ENCODE measurements around the gene JOSD2. TPM values are rescaled to one million over a fixed set of nuclear protein-coding genes. Genes with fewer than 3 reads are reported as not detected.

The JOSD2 gene
- total RNA-seq, 1 experiment from 2014 or later, result 40.9 TPM

DNA sequence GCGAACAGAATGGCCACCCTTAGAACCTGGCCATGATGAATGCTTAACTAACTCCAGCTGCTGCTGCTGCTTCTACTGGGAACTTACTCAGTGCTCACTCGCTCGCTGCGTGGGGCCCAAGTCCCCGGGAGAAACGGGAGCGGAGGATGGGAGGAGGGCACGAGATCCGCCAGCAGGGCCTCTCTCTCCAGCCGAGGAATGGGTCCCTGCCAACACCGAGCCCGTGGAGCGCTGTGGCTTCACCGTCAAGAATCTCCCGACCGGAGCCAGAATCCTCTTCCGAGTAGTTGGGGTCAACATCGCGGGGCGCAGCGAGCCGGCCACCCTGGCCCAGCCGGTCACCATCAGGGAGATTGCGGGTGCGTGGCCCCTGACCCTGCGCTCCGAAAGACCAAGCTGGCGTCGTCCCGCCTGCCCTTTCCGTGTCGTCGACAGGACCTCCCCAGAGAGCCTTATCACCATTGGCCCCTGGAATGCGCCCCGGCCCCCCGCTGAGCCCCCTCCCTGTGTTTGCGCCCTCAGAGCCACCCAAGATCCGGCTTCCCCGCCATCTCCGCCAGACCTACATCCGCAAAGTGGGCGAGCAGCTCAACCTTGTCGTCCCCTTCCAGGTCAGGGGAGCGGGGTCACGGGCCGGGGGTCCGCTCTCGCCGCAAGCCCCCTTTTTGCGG, 52.5 kb downstream of the JOSD2 start:
- Histone ChIP-seq H4K20me1 (ENCODE audit: insufficient read depth) (no peaks in the 10 kb centered on the region), H3K9me3 (ENCODE audit: control insufficient read depth in 1 of 2, insufficient read depth in 1 of 2, low read depth in 1 of 2, low read length in 2 of 2) (no peaks in the 10 kb centered on the region), H3K9me2 (ENCODE audit: insufficient read depth) (no peaks in the 10 kb centered on the region), H3K79me2 (ENCODE audit: insufficient read depth, low read length) (no peaks in the 10 kb centered on the region), H2AFZ (ENCODE audit: low read depth, low read length, poor library complexity, severe bottlenecking) (no peak overlapping the region), H3K4me1 (ENCODE audit: control insufficient read depth in 1 of 2, insufficient read depth in 2 of 2, low read length in 2 of 2) (peaks cover 7 to 26% of the 10 kb centered on the region in 2 experiments), H3K9ac (ENCODE audit: low read length) (no peak overlapping the region), H3K36me3 (ENCODE audit: control insufficient read depth in 1 of 2, insufficient read depth in 2 of 2, low read length in 2 of 2) (no peaks in the 10 kb centered on the region), H3K4me2 (ENCODE audit: low read length) (no peak overlapping the region), H3K27me3 (ENCODE audit: insufficient read depth, low read length) (no peaks in the 10 kb centered on the region), H3K27ac (ENCODE audit: low read depth, low read length) (no peak overlapping the region), H3K4me3 (replicated peaks in 1 of 2; ENCODE audit: low read depth in 1 of 2, low read length in 2 of 2) (no peak overlapping the region)
- ChIA-PET RAD21 (ENCODE audit: low non-redundant PET in 1 of 2, low total read pairs in 2 of 2, uncharacterized antibody in 2 of 2, unreplicated experiment in 2 of 2) (no interaction called here), POLR2A (no interaction called here), CTCF (no interaction called here)
- no peak for TF ChIP-seq POLR2A (IDR thresholded peaks at IDR 0.05; ENCODE audit: borderline replicate concordance, extremely low read depth, insufficient read depth, insufficient read length)
- no peak for TF ChIP-seq SIN3A (IDR thresholded peaks at IDR 0.05; ENCODE audit: low read depth)
- TF ChIP-seq, protein P1, sequence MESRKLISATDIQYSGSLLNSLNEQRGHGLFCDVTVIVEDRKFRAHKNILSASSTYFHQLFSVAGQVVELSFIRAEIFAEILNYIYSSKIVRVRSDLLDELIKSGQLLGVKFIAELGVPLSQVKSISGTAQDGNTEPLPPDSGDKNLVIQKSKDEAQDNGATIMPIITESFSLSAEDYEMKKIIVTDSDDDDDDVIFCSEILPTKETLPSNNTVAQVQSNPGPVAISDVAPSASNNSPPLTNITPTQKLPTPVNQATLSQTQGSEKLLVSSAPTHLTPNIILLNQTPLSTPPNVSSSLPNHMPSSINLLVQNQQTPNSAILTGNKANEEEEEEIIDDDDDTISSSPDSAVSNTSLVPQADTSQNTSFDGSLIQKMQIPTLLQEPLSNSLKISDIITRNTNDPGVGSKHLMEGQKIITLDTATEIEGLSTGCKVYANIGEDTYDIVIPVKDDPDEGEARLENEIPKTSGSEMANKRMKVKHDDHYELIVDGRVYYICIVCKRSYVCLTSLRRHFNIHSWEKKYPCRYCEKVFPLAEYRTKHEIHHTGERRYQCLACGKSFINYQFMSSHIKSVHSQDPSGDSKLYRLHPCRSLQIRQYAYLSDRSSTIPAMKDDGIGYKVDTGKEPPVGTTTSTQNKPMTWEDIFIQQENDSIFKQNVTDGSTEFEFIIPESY (IDR thresholded peaks at IDR 0.05; ENCODE audit: extremely low read depth, insufficient replicate concordance, low read length), result no peak
- no peak for TF ChIP-seq CTCF (IDR thresholded peaks at IDR 0.05 in 2 of 3, conservative IDR thresholded peaks at IDR 0.05 in 1 of 3; ENCODE audit: borderline replicate concordance in 1 of 3, insufficient read depth in 1 of 3, low read depth in 2 of 3, low read length in 2 of 3)
- TF ChIP-seq FOSL1 (IDR thresholded peaks at IDR 0.05; ENCODE audit: low read depth), result no peak
- TF ChIP-seq EZH2phosphoT487 (IDR thresholded peaks at IDR 0.05; ENCODE audit: borderline replicate concordance), result no peak
- TF ChIP-seq MAX (IDR thresholded peaks at IDR 0.05), result no peak
- TF ChIP-seq SP1 (IDR thresholded peaks at IDR 0.05; ENCODE audit: low read depth), result no peak
- no peak for TF ChIP-seq JUND (IDR thresholded peaks at IDR 0.05)
- TF ChIP-seq POLR2AphosphoS5 (IDR thresholded peaks at IDR 0.05; ENCODE audit: low read depth, low read length), result no peak
- no peak for TF ChIP-seq EGR1 (IDR thresholded peaks at IDR 0.05; ENCODE audit: low read depth)
- TF ChIP-seq, protein P2, sequence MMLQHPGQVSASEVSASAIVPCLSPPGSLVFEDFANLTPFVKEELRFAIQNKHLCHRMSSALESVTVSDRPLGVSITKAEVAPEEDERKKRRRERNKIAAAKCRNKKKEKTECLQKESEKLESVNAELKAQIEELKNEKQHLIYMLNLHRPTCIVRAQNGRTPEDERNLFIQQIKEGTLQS (IDR thresholded peaks at IDR 0.05), result no peak
- TF ChIP-seq TCF7L2 (IDR thresholded peaks at IDR 0.05; ENCODE audit: borderline replicate concordance, extremely low read depth, insufficient read depth, insufficient read length), result no peak
- no peak for TF ChIP-seq ZNF274 (IDR thresholded peaks at IDR 0.05; ENCODE audit: low read depth, low read length)
- no peak for TF ChIP-seq RAD21 (IDR thresholded peaks at IDR 0.05; ENCODE audit: low read depth)
- TF ChIP-seq CEBPB (IDR thresholded peaks at IDR 0.05; ENCODE audit: low read depth), result no peak
- no peak for TF ChIP-seq ZFX (IDR thresholded peaks at IDR 0.05)
- BruUV-seq (replicated peaks), result no TSS peak
- intact Hi-C loops (cut with micrococcal nuclease), result no loop called here
- DNase-seq (ENCODE audit: low read depth, low spot score), result no peak
- no peak for ATAC-seq

All from HCT116 (cell line).